Endothelial cell of umbilical vein (primary cell): ENCODE measurements around the gene DCHS2.

Experiments
- EZH2 ChIP-seq: IDR thresholded peaks from 2 replicates; pipeline ENCODE4 v1.6.1; 2012; ENCODE audit warnings: borderline replicate concordance, low read depth, mild to moderate bottlenecking, moderate library complexity, low read length, inconsistent platforms; ENCODE audit not compliant: severe bottlenecking
- FOS ChIP-seq: IDR thresholded peaks from 2 replicates; pipeline ENCODE4 v1.6.1; 2011; ENCODE audit warnings: mild to moderate bottlenecking, low read length, moderate library complexity, borderline replicate concordance; ENCODE audit not compliant: insufficient read depth
- GATA2 ChIP-seq: IDR thresholded peaks from 2 replicates; pipeline ENCODE4 v1.7.0; 2011; ENCODE audit warnings: low read depth, mild to moderate bottlenecking, moderate library complexity, mixed read lengths, low read length; ENCODE audit not compliant: insufficient read length, insufficient read depth
- POLR2A ChIP-seq: IDR thresholded peaks from 2 replicates; pipeline ENCODE4 v1.6.1; 2012; ENCODE audit warnings: low read depth, mild to moderate bottlenecking, control low read depth, low read length
- POLR2AphosphoS5 ChIP-seq: IDR thresholded peaks from 2 replicates; pipeline ENCODE4 v1.6.1; 2012; ENCODE audit warnings: low read depth, mild to moderate bottlenecking, control low read depth, low read length, moderate library complexity; ENCODE audit not compliant: insufficient read depth
- TF ChIP-seq, protein P1 (sequence below), 2 donors: IDR thresholded peaks; 1 replicate in 1 of 2; 2 replicates in 1 of 2; pipeline ENCODE4 v1.5.1; 2011; ENCODE audit warnings: low read length in 2 of 2, mild to moderate bottlenecking in 2 of 2, moderate library complexity in 2 of 2, control low read depth in 1 of 2, inconsistent platforms in 1 of 2, low read depth in 1 of 2; ENCODE audit not compliant: insufficient read depth in 1 of 2; ENCODE audit errors: extremely low read depth in 1 of 2
- TF ChIP-seq, protein P2 (sequence below): IDR thresholded peaks from 2 replicates; pipeline ENCODE4 v1.6.1; 2011; ENCODE audit not compliant: insufficient read depth, insufficient read length

DNA sequence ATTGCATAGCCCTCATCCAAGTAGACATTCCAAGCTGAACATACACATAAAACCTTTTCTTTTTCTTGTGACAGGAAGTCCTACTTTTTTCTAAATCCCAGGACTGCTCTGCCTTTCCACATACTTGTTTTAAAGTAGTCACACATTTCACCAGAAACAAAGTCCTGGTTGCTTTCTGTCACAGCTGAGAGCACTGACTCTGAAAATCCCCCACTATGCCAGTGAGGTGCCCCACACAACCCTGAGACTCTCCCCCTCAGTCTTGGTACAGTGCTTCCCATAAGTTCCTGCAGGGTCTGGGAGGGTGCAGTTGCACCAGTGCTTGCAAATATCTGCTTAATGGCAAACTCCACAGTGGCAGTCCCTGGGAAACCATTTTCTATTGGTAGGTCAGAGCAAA is 84.2 kb downstream of the DCHS2 start:
- TF ChIP-seq, protein P1, sequence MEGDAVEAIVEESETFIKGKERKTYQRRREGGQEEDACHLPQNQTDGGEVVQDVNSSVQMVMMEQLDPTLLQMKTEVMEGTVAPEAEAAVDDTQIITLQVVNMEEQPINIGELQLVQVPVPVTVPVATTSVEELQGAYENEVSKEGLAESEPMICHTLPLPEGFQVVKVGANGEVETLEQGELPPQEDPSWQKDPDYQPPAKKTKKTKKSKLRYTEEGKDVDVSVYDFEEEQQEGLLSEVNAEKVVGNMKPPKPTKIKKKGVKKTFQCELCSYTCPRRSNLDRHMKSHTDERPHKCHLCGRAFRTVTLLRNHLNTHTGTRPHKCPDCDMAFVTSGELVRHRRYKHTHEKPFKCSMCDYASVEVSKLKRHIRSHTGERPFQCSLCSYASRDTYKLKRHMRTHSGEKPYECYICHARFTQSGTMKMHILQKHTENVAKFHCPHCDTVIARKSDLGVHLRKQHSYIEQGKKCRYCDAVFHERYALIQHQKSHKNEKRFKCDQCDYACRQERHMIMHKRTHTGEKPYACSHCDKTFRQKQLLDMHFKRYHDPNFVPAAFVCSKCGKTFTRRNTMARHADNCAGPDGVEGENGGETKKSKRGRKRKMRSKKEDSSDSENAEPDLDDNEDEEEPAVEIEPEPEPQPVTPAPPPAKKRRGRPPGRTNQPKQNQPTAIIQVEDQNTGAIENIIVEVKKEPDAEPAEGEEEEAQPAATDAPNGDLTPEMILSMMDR (IDR thresholded peaks at IDR 0.05; ENCODE audit: extremely low read depth in 1 of 2, insufficient read depth in 1 of 2, low read depth in 1 of 2, low read length in 2 of 2): no peak
- TF ChIP-seq EZH2 (no peak), POLR2A (no peak), POLR2AphosphoS5 (no peak), GATA2 (no peak), FOS (no peak)
- TF ChIP-seq, protein P2, sequence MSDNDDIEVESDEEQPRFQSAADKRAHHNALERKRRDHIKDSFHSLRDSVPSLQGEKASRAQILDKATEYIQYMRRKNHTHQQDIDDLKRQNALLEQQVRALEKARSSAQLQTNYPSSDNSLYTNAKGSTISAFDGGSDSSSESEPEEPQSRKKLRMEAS: no peak
